Measurements from ENCODE around the gene RPA3.

RPA3 gene

DNA sequence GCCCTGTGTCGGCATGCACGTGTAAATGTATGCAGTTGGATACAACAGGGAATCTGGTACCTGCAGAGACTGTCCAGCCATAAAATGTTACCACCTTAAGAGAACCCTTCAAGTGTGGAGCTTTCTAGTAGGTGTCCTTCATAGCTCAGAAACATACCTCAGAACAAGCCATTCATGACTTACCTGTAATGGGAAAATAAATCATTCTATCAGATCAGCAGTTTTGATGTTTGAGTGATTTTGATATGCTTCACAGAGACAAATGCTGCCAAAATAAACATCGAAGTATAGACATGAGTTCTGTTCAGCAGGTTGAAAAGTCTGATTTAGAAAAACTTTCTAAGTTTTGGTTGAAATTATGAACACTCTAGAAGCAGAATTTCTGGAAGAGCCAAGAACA is 111.4 kb downstream of the RPA3 start:
- no peak for DNase-seq (ENCODE audit: low read depth)

DNA sequence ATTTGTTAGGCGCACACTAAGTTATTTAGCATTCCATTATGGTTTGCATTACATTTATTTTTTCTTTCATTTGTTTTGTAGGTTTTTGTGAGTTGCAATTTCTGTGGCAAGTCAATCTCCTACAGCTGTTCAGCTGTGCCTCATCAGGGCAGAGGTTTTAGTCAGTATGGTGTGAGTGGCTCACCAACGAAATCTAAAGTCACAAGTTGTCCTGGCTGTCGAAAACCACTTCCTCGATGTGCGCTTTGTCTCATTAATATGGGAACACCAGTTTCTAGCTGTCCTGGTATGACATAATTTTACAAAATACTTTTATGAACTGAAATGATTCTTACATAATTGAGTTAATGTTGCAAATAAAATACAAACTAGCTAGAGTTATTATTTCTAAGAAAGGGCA is 122.2 kb downstream of the RPA3 start:
- no peak for DNase-seq (ENCODE audit: low read depth)

DNA sequence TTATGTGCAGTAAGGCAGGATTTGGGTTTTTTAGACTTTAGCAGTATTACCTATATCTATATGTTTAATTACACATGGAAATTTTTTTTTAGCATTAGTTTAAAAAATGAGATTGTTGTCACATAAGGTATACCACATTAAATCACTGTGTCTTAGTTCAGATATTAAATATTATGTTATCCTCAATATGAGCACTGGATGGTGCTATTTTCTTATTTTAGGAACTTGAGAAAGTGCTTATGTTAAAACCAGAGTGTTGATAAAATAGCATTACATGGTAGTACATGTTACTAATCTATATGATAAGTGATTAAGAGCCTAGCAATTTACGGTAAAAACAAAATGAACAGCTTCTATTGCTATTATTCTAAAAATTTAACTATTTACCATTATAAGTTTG is 123.0 kb downstream of the RPA3 start:
- no peak for DNase-seq (ENCODE audit: low read depth)
